ENCODE results near the gene ARHGAP20.

- no peak for TF ChIP-seq POLR2A (IDR thresholded peaks at IDR 0.05)
- TF ChIP-seq, protein P1, sequence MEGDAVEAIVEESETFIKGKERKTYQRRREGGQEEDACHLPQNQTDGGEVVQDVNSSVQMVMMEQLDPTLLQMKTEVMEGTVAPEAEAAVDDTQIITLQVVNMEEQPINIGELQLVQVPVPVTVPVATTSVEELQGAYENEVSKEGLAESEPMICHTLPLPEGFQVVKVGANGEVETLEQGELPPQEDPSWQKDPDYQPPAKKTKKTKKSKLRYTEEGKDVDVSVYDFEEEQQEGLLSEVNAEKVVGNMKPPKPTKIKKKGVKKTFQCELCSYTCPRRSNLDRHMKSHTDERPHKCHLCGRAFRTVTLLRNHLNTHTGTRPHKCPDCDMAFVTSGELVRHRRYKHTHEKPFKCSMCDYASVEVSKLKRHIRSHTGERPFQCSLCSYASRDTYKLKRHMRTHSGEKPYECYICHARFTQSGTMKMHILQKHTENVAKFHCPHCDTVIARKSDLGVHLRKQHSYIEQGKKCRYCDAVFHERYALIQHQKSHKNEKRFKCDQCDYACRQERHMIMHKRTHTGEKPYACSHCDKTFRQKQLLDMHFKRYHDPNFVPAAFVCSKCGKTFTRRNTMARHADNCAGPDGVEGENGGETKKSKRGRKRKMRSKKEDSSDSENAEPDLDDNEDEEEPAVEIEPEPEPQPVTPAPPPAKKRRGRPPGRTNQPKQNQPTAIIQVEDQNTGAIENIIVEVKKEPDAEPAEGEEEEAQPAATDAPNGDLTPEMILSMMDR (IDR thresholded peaks at IDR 0.05 in 4 of 5, conservative IDR thresholded peaks at IDR 0.05 in 1 of 5), result no peak
Observed at GRCh38 chr11:110679323-110679975, 32.8 kb downstream of the ARHGAP20 start.
